ENCODE results near the gene KCNH6. TPM values are rescaled to one million over a fixed set of nuclear protein-coding genes. Genes with fewer than 3 reads are reported as not detected.

The KCNH6 gene
- total RNA-seq, 1 donor from 2014 or later, result not detected

- Histone ChIP-seq H3K9me3 (no peaks in the 10 kb centered on the region), H3K27me3 (no peaks in the 10 kb centered on the region), H3K36me3 (no peaks in the 10 kb centered on the region), H3K4me3 (peak overlapping the region; percentile 73 to 100), H3K4me1 (peaks cover 59% of the 10 kb centered on the region), H3K27ac (peak overlapping the region; percentile 90)
- intact Hi-C loops (cut with DNase I), result loop anchor here (10.0 kb wide), 1 partner anchor 54 kb away; the partner anchor contains the start of gene TACO1
- peak in 1 of 2 donors; percentile 86 for DNase-seq (ENCODE audit: extremely low spot score in 2 of 2)
- TF ChIP-seq POLR2A (IDR thresholded peaks at IDR 0.05), result no peak
- TF ChIP-seq, protein P1, sequence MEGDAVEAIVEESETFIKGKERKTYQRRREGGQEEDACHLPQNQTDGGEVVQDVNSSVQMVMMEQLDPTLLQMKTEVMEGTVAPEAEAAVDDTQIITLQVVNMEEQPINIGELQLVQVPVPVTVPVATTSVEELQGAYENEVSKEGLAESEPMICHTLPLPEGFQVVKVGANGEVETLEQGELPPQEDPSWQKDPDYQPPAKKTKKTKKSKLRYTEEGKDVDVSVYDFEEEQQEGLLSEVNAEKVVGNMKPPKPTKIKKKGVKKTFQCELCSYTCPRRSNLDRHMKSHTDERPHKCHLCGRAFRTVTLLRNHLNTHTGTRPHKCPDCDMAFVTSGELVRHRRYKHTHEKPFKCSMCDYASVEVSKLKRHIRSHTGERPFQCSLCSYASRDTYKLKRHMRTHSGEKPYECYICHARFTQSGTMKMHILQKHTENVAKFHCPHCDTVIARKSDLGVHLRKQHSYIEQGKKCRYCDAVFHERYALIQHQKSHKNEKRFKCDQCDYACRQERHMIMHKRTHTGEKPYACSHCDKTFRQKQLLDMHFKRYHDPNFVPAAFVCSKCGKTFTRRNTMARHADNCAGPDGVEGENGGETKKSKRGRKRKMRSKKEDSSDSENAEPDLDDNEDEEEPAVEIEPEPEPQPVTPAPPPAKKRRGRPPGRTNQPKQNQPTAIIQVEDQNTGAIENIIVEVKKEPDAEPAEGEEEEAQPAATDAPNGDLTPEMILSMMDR (IDR thresholded peaks at IDR 0.05), result no peak
- TF ChIP-seq POLR2AphosphoS5 (IDR thresholded peaks at IDR 0.05; ENCODE audit: insufficient read depth in 1 of 2, low read depth in 1 of 2), result no peak
These were observed 27.9 kb downstream of the KCNH6 start for GRCh38 chr17:63550817-63551639.

GRCh38 chr17:63552211-63552610, 29.1 kb downstream of the KCNH6 start:
- H3K27ac ChIP-seq, result no peak overlapping the region
- peaks cover 63% of the 10 kb centered on the region for H3K4me1 ChIP-seq
- intact Hi-C loops (cut with DNase I), result loop anchor here (10.0 kb wide), 1 partner anchor 53 kb away; the partner anchor contains the start of gene TACO1

GRCh38 chr17:63555500-63556156, 32.5 kb downstream of the KCNH6 start:
- no peaks in the 10 kb centered on the region for H3K27me3 ChIP-seq
- no peaks in the 10 kb centered on the region for H3K36me3 ChIP-seq
- TF ChIP-seq POLR2AphosphoS5 (IDR thresholded peaks at IDR 0.05; ENCODE audit: insufficient read depth in 1 of 2, low read depth in 1 of 2) (no peak), POLR2A (IDR thresholded peaks at IDR 0.05) (no peak)
- TF ChIP-seq, protein P1 (IDR thresholded peaks at IDR 0.05), result no peak
- no peak overlapping the region for H3K27ac ChIP-seq
- DNase-seq (ENCODE audit: extremely low spot score in 2 of 2), result no peak
- intact Hi-C loops (cut with DNase I), result loop anchor here (10.0 kb wide), 1 partner anchor 49 kb away; the partner anchor contains the start of gene TACO1
- H3K4me1 ChIP-seq, result peaks cover 65% of the 10 kb centered on the region
- no peak overlapping the region for H3K4me3 ChIP-seq
- no peaks in the 10 kb centered on the region for H3K9me3 ChIP-seq

More at GRCh38 chr17:63552211-63552610, 29.1 kb downstream of the KCNH6 start:
- Histone ChIP-seq H3K9me3 (no peaks in the 10 kb centered on the region), H3K27me3 (no peaks in the 10 kb centered on the region), H3K36me3 (no peaks in the 10 kb centered on the region), H3K4me3 (peak overlapping the region in 1 of 2 donors; percentile 100)
- DNase-seq (ENCODE audit: extremely low spot score in 2 of 2), result no peak
- TF ChIP-seq, protein P1 (IDR thresholded peaks at IDR 0.05), result no peak
- no peak for TF ChIP-seq POLR2A (IDR thresholded peaks at IDR 0.05)
- TF ChIP-seq POLR2AphosphoS5 (IDR thresholded peaks at IDR 0.05; ENCODE audit: insufficient read depth in 1 of 2, low read depth in 1 of 2), result no peak

- Histone ChIP-seq H3K9me3 (no peaks in the 10 kb centered on the region), H3K4me1 (peaks cover 49% of the 10 kb centered on the region), H3K27me3 (no peaks in the 10 kb centered on the region), H3K4me3 (no peak overlapping the region), H3K36me3 (no peaks in the 10 kb centered on the region), H3K27ac (no peak overlapping the region)
- intact Hi-C loops (cut with DNase I), result loop anchor here (10.0 kb wide), 1 partner anchor 47 kb away; the partner anchor contains the start of gene TACO1
- no peak for DNase-seq (ENCODE audit: extremely low spot score in 2 of 2)
- TF ChIP-seq, protein P1 (IDR thresholded peaks at IDR 0.05), result no peak
- no peak for TF ChIP-seq POLR2AphosphoS5 (IDR thresholded peaks at IDR 0.05; ENCODE audit: insufficient read depth in 1 of 2, low read depth in 1 of 2)
- TF ChIP-seq POLR2A (IDR thresholded peaks at IDR 0.05), result no peak
These were observed 34.3 kb downstream of the KCNH6 start for GRCh38 chr17:63557416-63557815.
